Neural cell (in vitro differentiated cells): Measurements from ENCODE around the gene LRRN3. TPM values are rescaled to one million over a fixed set of nuclear protein-coding genes. Genes with fewer than 3 reads are reported as not detected.

ENCODE experiments used
- H2AFZ ChIP-seq: fragments of 200-600, 300-800 bp; sonication (generic), shearing (Covaris generic); 2 replicates; pipeline ENCODE4 v1.6.0; 2014; ENCODE audit warnings: low read depth, mild to moderate bottlenecking, antibody characterized with exemption, low read length, moderate library complexity
- H3F3A ChIP-seq: fragments of 200-600 bp; shearing (Covaris generic); 2 replicates; pipeline ENCODE4 v1.6.1; 2016; ENCODE audit warnings: mild to moderate bottlenecking, moderate library complexity, mixed read lengths, antibody characterized with exemption, low read length; ENCODE audit not compliant: insufficient read depth, poor library complexity, severe bottlenecking
- H3K27ac ChIP-seq: fragments of 200-600, 300-800 bp; sonication (generic), shearing (Covaris generic); 2 replicates; pipeline ENCODE4 v1.5.1; 2014; ENCODE audit warnings: mild to moderate bottlenecking, low read length, moderate library complexity
- H3K27me3 ChIP-seq: fragments of 300-800, 200-600 bp; sonication (generic), shearing (Covaris generic); 2 replicates; pipeline ENCODE4 v1.6.0; 2014; ENCODE audit warnings: mild to moderate bottlenecking, low read depth, low read length, moderate library complexity; ENCODE audit not compliant: insufficient read depth
- H3K36me3 ChIP-seq: fragments of 300-800, 200-600 bp; sonication (generic), shearing (Covaris generic); 2 replicates; pipeline ENCODE4 v1.5.1; 2014; ENCODE audit warnings: mild to moderate bottlenecking, antibody characterized with exemption, low read length, moderate library complexity; ENCODE audit not compliant: insufficient read depth
- H3K4me2 ChIP-seq: fragments of 300-800, 200-600 bp; sonication (generic), shearing (Covaris generic); 2 replicates; pipeline ENCODE4 v1.6.0; 2014; ENCODE audit warnings: mild to moderate bottlenecking, low read length
- H3K4me3 ChIP-seq: fragments of 300-800, 200-600 bp; sonication (generic), shearing (Covaris generic); 2 replicates; pipeline ENCODE4 v1.5.1; 2014; ENCODE audit warnings: mild to moderate bottlenecking, low read length, moderate library complexity
- H3K79me2 ChIP-seq: fragments of 200-600 bp; shearing (Covaris generic); replicated peaks from 2 replicates; pipeline ENCODE4 v1.6.0; 2014; ENCODE audit warnings: mild to moderate bottlenecking, low read length, moderate library complexity; ENCODE audit not compliant: insufficient read depth
- H3K9ac ChIP-seq: fragments of 300-800, 200-600 bp; sonication (generic), shearing (Covaris generic); 2 replicates; pipeline ENCODE4 v1.6.1; 2016; ENCODE audit warnings: mild to moderate bottlenecking, low read length, mixed read lengths
- H3K9me2 ChIP-seq: fragments of 200-600 bp; shearing (Covaris generic); 2 replicates; pipeline ENCODE4 v1.6.1; 2016; ENCODE audit warnings: mild to moderate bottlenecking, low read length, mixed read lengths; ENCODE audit not compliant: insufficient read depth
- H3K9me3 ChIP-seq: fragments of 200-600, 300-800 bp; sonication (generic), shearing (Covaris generic); 2 replicates; pipeline ENCODE4 v1.6.1; 2016; ENCODE audit warnings: mild to moderate bottlenecking, mixed run types, low read length, moderate library complexity, mixed read lengths
- H4K20me1 ChIP-seq: fragments of 200-600 bp; shearing (Covaris generic); 2 replicates; pipeline ENCODE4 v1.6.1; 2016; ENCODE audit warnings: mild to moderate bottlenecking, mixed run types; ENCODE audit not compliant: insufficient read depth
- EP300 ChIP-seq: fragments of 450-650 bp; conservative IDR thresholded peaks from 2 replicates; pipeline ENCODE4 v1.6.1; 2014; ENCODE audit warnings: antibody characterized with exemption, mild to moderate bottlenecking, moderate library complexity; ENCODE audit not compliant: poor library complexity, severe bottlenecking
- EZH2 ChIP-seq: fragments of 200-600, 300-800 bp; shearing (Covaris generic), sonication (generic); IDR thresholded peaks from 2 replicates; pipeline ENCODE4 v1.6.1; 2014; ENCODE audit warnings: antibody characterized with exemption, low read length, borderline replicate concordance, mild to moderate bottlenecking; ENCODE audit not compliant: insufficient read depth, poor library complexity, severe bottlenecking
- MXI1 ChIP-seq: fragments of 450-650 bp; conservative IDR thresholded peaks from 2 replicates; pipeline ENCODE4 v1.6.1; 2014; ENCODE audit warnings: antibody characterized with exemption, mild to moderate bottlenecking; ENCODE audit not compliant: poor library complexity, severe bottlenecking
- POLR2AphosphoS5 ChIP-seq: IDR thresholded peaks from 2 replicates; pipeline ENCODE4 v1.6.1; 2012
- RAD21 ChIP-seq: fragments of 450-650 bp; conservative IDR thresholded peaks from 2 replicates; pipeline ENCODE4 v1.6.1; 2014; ENCODE audit warnings: antibody characterized with exemption, mild to moderate bottlenecking, moderate library complexity
- SMC3 ChIP-seq: fragments of 450-650 bp; conservative IDR thresholded peaks from 2 replicates; pipeline ENCODE4 v1.6.1; 2014; ENCODE audit warnings: antibody characterized with exemption, mild to moderate bottlenecking, moderate library complexity; ENCODE audit not compliant: poor library complexity
- TAF1 ChIP-seq: IDR thresholded peaks from 2 replicates; pipeline ENCODE4 v1.6.1; 2012; ENCODE audit warnings: low read depth
- polyA plus RNA-seq: library from polyadenylated mRNA; depleted of rRNA; stranded (reverse); fragments of >200 nt; gene quantifications from 2 replicates; pipeline ENCODE4 v1.2.3, GENCODE V29; 2014
- TF ChIP-seq, protein P1 (sequence below): IDR thresholded peaks from 2 replicates; pipeline ENCODE4 v1.6.1; 2012; ENCODE audit warnings: borderline replicate concordance
- TF ChIP-seq, protein P2 (sequence below): fragments of 450-650 bp; IDR thresholded peaks from 2 replicates; pipeline ENCODE4 v1.5.1; 2014; ENCODE audit warnings: antibody characterized with exemption, mild to moderate bottlenecking, moderate library complexity; ENCODE audit not compliant: poor library complexity, severe bottlenecking

LRRN3 gene
- polyA plus RNA-seq, 1 donor from 2014 or later = 138 TPM

DNA sequence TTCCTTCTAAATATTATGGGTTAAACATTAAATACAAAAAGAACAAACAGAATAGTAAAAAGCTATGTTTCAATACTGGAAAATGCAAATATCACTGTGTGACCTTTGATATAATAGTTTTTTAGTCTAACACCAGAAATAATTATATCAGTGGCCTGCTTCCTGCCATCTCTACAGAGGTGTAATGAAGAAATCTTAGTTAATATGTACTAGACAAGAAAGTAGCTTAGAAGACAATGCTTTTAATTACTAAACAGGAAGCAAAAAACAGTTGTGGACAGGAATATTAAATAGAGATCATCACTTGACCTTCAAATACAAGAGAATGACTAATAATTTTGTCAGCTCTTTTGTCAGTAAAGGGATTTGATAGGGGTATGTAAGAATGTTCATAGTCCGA, 47.4 kb upstream of the LRRN3 start:
- H3K9me3 ChIP-seq = no peaks in the 10 kb centered on the region
- no peaks in the 10 kb centered on the region for H3K79me2 ChIP-seq
- no peak overlapping the region for H2AFZ ChIP-seq
- no peaks in the 10 kb centered on the region for H3K9me2 ChIP-seq
- no peaks in the 10 kb centered on the region for H4K20me1 ChIP-seq
- no peaks in the 10 kb centered on the region for H3K27me3 ChIP-seq
- no peak overlapping the region for H3K27ac ChIP-seq
- H3K4me2 ChIP-seq = no peak overlapping the region
- TF ChIP-seq EZH2 = no peak
- TF ChIP-seq, protein P1, sequence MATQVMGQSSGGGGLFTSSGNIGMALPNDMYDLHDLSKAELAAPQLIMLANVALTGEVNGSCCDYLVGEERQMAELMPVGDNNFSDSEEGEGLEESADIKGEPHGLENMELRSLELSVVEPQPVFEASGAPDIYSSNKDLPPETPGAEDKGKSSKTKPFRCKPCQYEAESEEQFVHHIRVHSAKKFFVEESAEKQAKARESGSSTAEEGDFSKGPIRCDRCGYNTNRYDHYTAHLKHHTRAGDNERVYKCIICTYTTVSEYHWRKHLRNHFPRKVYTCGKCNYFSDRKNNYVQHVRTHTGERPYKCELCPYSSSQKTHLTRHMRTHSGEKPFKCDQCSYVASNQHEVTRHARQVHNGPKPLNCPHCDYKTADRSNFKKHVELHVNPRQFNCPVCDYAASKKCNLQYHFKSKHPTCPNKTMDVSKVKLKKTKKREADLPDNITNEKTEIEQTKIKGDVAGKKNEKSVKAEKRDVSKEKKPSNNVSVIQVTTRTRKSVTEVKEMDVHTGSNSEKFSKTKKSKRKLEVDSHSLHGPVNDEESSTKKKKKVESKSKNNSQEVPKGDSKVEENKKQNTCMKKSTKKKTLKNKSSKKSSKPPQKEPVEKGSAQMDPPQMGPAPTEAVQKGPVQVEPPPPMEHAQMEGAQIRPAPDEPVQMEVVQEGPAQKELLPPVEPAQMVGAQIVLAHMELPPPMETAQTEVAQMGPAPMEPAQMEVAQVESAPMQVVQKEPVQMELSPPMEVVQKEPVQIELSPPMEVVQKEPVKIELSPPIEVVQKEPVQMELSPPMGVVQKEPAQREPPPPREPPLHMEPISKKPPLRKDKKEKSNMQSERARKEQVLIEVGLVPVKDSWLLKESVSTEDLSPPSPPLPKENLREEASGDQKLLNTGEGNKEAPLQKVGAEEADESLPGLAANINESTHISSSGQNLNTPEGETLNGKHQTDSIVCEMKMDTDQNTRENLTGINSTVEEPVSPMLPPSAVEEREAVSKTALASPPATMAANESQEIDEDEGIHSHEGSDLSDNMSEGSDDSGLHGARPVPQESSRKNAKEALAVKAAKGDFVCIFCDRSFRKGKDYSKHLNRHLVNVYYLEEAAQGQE = no peak
- TF ChIP-seq, protein P2, sequence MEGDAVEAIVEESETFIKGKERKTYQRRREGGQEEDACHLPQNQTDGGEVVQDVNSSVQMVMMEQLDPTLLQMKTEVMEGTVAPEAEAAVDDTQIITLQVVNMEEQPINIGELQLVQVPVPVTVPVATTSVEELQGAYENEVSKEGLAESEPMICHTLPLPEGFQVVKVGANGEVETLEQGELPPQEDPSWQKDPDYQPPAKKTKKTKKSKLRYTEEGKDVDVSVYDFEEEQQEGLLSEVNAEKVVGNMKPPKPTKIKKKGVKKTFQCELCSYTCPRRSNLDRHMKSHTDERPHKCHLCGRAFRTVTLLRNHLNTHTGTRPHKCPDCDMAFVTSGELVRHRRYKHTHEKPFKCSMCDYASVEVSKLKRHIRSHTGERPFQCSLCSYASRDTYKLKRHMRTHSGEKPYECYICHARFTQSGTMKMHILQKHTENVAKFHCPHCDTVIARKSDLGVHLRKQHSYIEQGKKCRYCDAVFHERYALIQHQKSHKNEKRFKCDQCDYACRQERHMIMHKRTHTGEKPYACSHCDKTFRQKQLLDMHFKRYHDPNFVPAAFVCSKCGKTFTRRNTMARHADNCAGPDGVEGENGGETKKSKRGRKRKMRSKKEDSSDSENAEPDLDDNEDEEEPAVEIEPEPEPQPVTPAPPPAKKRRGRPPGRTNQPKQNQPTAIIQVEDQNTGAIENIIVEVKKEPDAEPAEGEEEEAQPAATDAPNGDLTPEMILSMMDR = no peak
- TF ChIP-seq POLR2AphosphoS5 = no peak
- no peak for TF ChIP-seq EP300
- TF ChIP-seq RAD21 = no peak
- no peak for TF ChIP-seq MXI1
- no peak for TF ChIP-seq TAF1
- TF ChIP-seq SMC3 = no peak
- H3F3A ChIP-seq = no peaks in the 10 kb centered on the region
- H3K36me3 ChIP-seq = no peaks in the 10 kb centered on the region
- no peak overlapping the region for H3K9ac ChIP-seq
- H3K4me3 ChIP-seq = no peak overlapping the region

DNA sequence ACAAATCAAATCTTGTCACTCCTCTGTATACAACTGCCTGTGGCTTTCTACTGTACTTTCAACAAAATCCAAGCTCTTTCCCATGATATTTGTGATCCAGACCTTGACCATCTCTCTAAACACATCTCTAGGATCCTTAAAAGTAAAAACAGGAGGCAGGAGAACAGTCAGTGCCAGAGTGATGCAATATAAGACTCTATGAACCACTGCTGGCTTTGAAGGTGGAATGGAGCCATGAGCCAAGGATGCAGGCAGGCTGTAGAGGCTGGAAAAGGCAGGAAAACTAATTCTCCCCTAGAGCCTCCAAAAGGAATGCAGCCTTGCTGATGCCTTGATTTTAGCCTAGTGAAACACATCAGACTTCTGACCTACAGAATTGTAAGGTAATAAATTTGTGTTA, 45.5 kb upstream of the LRRN3 start:
- Histone ChIP-seq H3K4me2 (no peak overlapping the region), H3K9me2 (no peaks in the 10 kb centered on the region), H3K4me3 (no peak overlapping the region), H3K9me3 (no peaks in the 10 kb centered on the region), H4K20me1 (no peaks in the 10 kb centered on the region), H3K27me3 (no peaks in the 10 kb centered on the region), H3K79me2 (no peaks in the 10 kb centered on the region), H3K9ac (no peak overlapping the region), H2AFZ (no peak overlapping the region), H3K27ac (no peak overlapping the region), H3K36me3 (no peaks in the 10 kb centered on the region), H3F3A (no peaks in the 10 kb centered on the region)
- no peak for TF ChIP-seq EP300
- TF ChIP-seq TAF1 = no peak
- TF ChIP-seq POLR2AphosphoS5 = no peak
- TF ChIP-seq, protein P1 = no peak
- no peak for TF ChIP-seq RAD21
- TF ChIP-seq, protein P2 = no peak
- no peak for TF ChIP-seq MXI1
- TF ChIP-seq EZH2 = no peak
- TF ChIP-seq SMC3 = no peak
